ENCODE measurements around the gene LCE1A.

Gene LCE1A

GRCh38 chr1:152801333-152801732, 25.9 kb upstream of the LCE1A start:
- no peak overlapping the region for H3K4me3 ChIP-seq (replicated peaks; ENCODE audit: low read depth, low read length)
- TF ChIP-seq CTCF (IDR thresholded peaks at IDR 0.05; ENCODE audit: low read depth, low read length, missing control alignments) = no peak
- DNase-seq (ENCODE audit: extremely low read depth, low read depth) = no peak

- DNase-seq (ENCODE audit: extremely low read depth, low read depth) = no peak
- TF ChIP-seq CTCF (IDR thresholded peaks at IDR 0.05; ENCODE audit: low read depth, low read length, missing control alignments) = no peak
- no peak within 1 kb of the TSS for H3K4me3 ChIP-seq (replicated peaks; ENCODE audit: low read depth, low read length)
Measured at GRCh38 chr1:152806576-152806975, 20.7 kb upstream of the LCE1A start, which contains the start of gene LCE1C. Gene LCE1C, minus strand, starts transcription at chr1:152806651. Its CDS starts 1,173 bp downstream, at chr1:152805478.

- TF ChIP-seq CTCF (IDR thresholded peaks at IDR 0.05; ENCODE audit: low read depth, low read length, missing control alignments) = no peak
- no peak overlapping the region for H3K4me3 ChIP-seq (replicated peaks; ENCODE audit: low read depth, low read length)
- no peak for DNase-seq (ENCODE audit: extremely low read depth, low read depth)
Measured at GRCh38 chr1:152811050-152811449, 16.2 kb upstream of the LCE1A start.

- no peak for TF ChIP-seq CTCF (IDR thresholded peaks at IDR 0.05; ENCODE audit: low read depth, low read length, missing control alignments)
- DNase-seq (ENCODE audit: extremely low read depth, low read depth) = no peak
- H3K4me3 ChIP-seq (replicated peaks; ENCODE audit: low read depth, low read length) = no peak within 1 kb of the TSS
Measured at GRCh38 chr1:152811671-152812070, 15.6 kb upstream of the LCE1A start, which contains the start of gene LCE1B. Gene LCE1B, plus strand, starts transcription at chr1:152811971. Its CDS starts 476 bp downstream, at chr1:152812447.

GRCh38 chr1:152817309-152817708, 10.0 kb upstream of the LCE1A start:
- no peak overlapping the region for H3K4me3 ChIP-seq (replicated peaks; ENCODE audit: low read depth, low read length)
- DNase-seq (ENCODE audit: extremely low read depth, low read depth) = no peak
- TF ChIP-seq CTCF (IDR thresholded peaks at IDR 0.05; ENCODE audit: low read depth, low read length, missing control alignments) = no peak

GRCh38 chr1:152823294-152823693, 4.0 kb upstream of the LCE1A start:
- TF ChIP-seq CTCF (IDR thresholded peaks at IDR 0.05; ENCODE audit: low read depth, low read length, missing control alignments) = no peak
- no peak overlapping the region for H3K4me3 ChIP-seq (replicated peaks; ENCODE audit: low read depth, low read length)
- DNase-seq (ENCODE audit: extremely low read depth, low read depth) = no peak

- DNase-seq (ENCODE audit: extremely low read depth, low read depth) = no peak
- no peak overlapping the region for H3K4me3 ChIP-seq (replicated peaks; ENCODE audit: low read depth, low read length)
- TF ChIP-seq CTCF (IDR thresholded peaks at IDR 0.05; ENCODE audit: low read depth, low read length, missing control alignments) = no peak
Measured at GRCh38 chr1:152824964-152825363, 2.3 kb upstream of the LCE1A start.
